ENCODE measurements around the gene PRKACG. TPM values are rescaled to one million over a fixed set of nuclear protein-coding genes. Genes with fewer than 3 reads are reported as not detected.

Gene PRKACG
- total RNA-seq, 1 donor from 2014 or later, result not detected

- H3K4me3 Mint-ChIP-seq, result no peak overlapping the region
- H3K27me3 ChIP-seq, result no peaks in the 10 kb centered on the region
- H3K27me3 Mint-ChIP-seq (ENCODE audit: insufficient read depth, low read depth), result no peaks in the 10 kb centered on the region
- no peak overlapping the region for H3K4me3 ChIP-seq
- H3K27ac ChIP-seq, result no peak overlapping the region
- no peaks in the 10 kb centered on the region for H3K9me3 ChIP-seq (ENCODE audit: low read depth)
- no peak overlapping the region for H3K27ac Mint-ChIP-seq
- no peaks in the 10 kb centered on the region for H3K79me2 ChIP-seq (ENCODE audit: low read depth)
- peak; percentile 71 for DNase-seq (ENCODE audit: low spot score)
- no peaks in the 10 kb centered on the region for H3K4me1 ChIP-seq
- peaks cover 3% of the 10 kb centered on the region for H3K9me3 Mint-ChIP-seq
- peak; percentile 87 for TF ChIP-seq CTCF (IDR thresholded peaks at IDR 0.05)
- TF ChIP-seq EZH2phosphoT487 (IDR thresholded peaks at IDR 0.05), result no peak
- no peak overlapping the region for H2AFZ ChIP-seq (replicated peaks)
- no peak overlapping the region for H3K4me2 ChIP-seq
- no peaks in the 10 kb centered on the region for H3K4me1 Mint-ChIP-seq
- H3K9ac ChIP-seq, result no peak overlapping the region
- H3K36me3 ChIP-seq, result no peaks in the 10 kb centered on the region
- H3F3A ChIP-seq (ENCODE audit: low read depth), result peaks cover 11% of the 10 kb centered on the region
- no peaks in the 10 kb centered on the region for H4K20me1 ChIP-seq (ENCODE audit: low read depth)
- H3K36me3 Mint-ChIP-seq, result no peaks in the 10 kb centered on the region
Measured at GRCh38 chr9:69027355-69028097, 13.6 kb upstream of the PRKACG start.

- TF ChIP-seq EZH2 (IDR thresholded peaks at IDR 0.05) (no peak), CTCF (IDR thresholded peaks at IDR 0.05) (no peak), EZH2phosphoT487 (IDR thresholded peaks at IDR 0.05) (no peak)
- Mint-ChIP-seq H3K9me3 (no peaks in the 10 kb centered on the region), H3K36me3 (no peaks in the 10 kb centered on the region), H3K27ac (no peak overlapping the region), H3K4me3 (no peak overlapping the region), H3K4me1 (no peaks in the 10 kb centered on the region), H3K27me3 (ENCODE audit: insufficient read depth, low read depth) (no peaks in the 10 kb centered on the region)
- H3K79me2 ChIP-seq (ENCODE audit: low read depth), result no peaks in the 10 kb centered on the region
- H3K36me3 ChIP-seq, result no peaks in the 10 kb centered on the region
- H3F3A ChIP-seq (ENCODE audit: low read depth), result peaks cover 11% of the 10 kb centered on the region
- DNase-seq (ENCODE audit: low spot score), result no peak
- H3K9me3 ChIP-seq (ENCODE audit: low read depth), result no peaks in the 10 kb centered on the region
- H3K27ac ChIP-seq, result no peak overlapping the region
- no peaks in the 10 kb centered on the region for H3K4me1 ChIP-seq
- no peak overlapping the region for H3K4me3 ChIP-seq
- H3K4me2 ChIP-seq, result peak overlapping the region; percentile 27
- no peaks in the 10 kb centered on the region for H4K20me1 ChIP-seq (ENCODE audit: low read depth)
- no peak overlapping the region for H3K9ac ChIP-seq
- peak overlapping the region; percentile 87 for H2AFZ ChIP-seq (replicated peaks)
- no peaks in the 10 kb centered on the region for H3K27me3 ChIP-seq
Measured at GRCh38 chr9:69023650-69024049, 9.7 kb upstream of the PRKACG start.

GRCh38 chr9:69020301-69021145 is 6.6 kb upstream of the PRKACG start:
- H3K36me3 ChIP-seq, result no peaks in the 10 kb centered on the region
- H3K4me2 ChIP-seq, result no peak overlapping the region
- no peak for DNase-seq (ENCODE audit: low spot score)
- Mint-ChIP-seq H3K27ac (no peak overlapping the region), H3K36me3 (no peaks in the 10 kb centered on the region), H3K4me1 (peaks cover 14% of the 10 kb centered on the region), H3K27me3 (ENCODE audit: insufficient read depth, low read depth) (no peaks in the 10 kb centered on the region), H3K9me3 (no peaks in the 10 kb centered on the region), H3K4me3 (no peak overlapping the region)
- peaks cover 14% of the 10 kb centered on the region for H3K4me1 ChIP-seq
- no peak overlapping the region for H3K27ac ChIP-seq
- H3K27me3 ChIP-seq, result no peaks in the 10 kb centered on the region
- H3K79me2 ChIP-seq (ENCODE audit: low read depth), result no peaks in the 10 kb centered on the region
- no peaks in the 10 kb centered on the region for H4K20me1 ChIP-seq (ENCODE audit: low read depth)
- H3K4me3 ChIP-seq, result no peak overlapping the region
- no peak overlapping the region for H2AFZ ChIP-seq (replicated peaks)
- TF ChIP-seq CTCF (IDR thresholded peaks at IDR 0.05) (no peak), EZH2phosphoT487 (IDR thresholded peaks at IDR 0.05) (no peak), EZH2 (IDR thresholded peaks at IDR 0.05) (no peak)
- H3K9ac ChIP-seq, result no peak overlapping the region
- peaks cover 20% of the 10 kb centered on the region for H3F3A ChIP-seq (ENCODE audit: low read depth)
- no peaks in the 10 kb centered on the region for H3K9me3 ChIP-seq (ENCODE audit: low read depth)

All from neural progenitor cell (in vitro differentiated cells).